Measurements from ENCODE around the gene ZNF329.
"Not testable (repeated sequence)": the region's sequence is repeated elsewhere in the genome, so short reads cannot be mapped to it uniquely, and the experiment has no call there.

The ZNF329 gene

GRCh38 chr19:58150328-58150921, at the start of gene ZNF329:
ZNF329 (minus strand) TSS chr19:58150789; CDS start chr19:58129503, 21,286 bp downstream.
- DNase-seq (ENCODE audit: low spot score): peak; percentile 93

- no peak for DNase-seq (ENCODE audit: low spot score)
These were observed 46.5 kb upstream of the ZNF329 start for GRCh38 chr19:58196901-58197616.

- DNase-seq (ENCODE audit: low spot score): no peak
These were observed 33.2 kb upstream of the ZNF329 start for GRCh38 chr19:58183817-58184215.

- DNase-seq (ENCODE audit: low spot score): peak; percentile 95
These were observed 32.6 kb upstream of the ZNF329 start, which contains the start of gene ZNF274 for GRCh38 chr19:58182989-58183816. ZNF274 (plus strand) TSS chr19:58183061; CDS start chr19:58183966, 905 bp downstream.

GRCh38 chr19:58182577-58182988, 32.0 kb upstream of the ZNF329 start:
- DNase-seq (ENCODE audit: low spot score): no peak

GRCh38 chr19:58181902-58182576, 31.4 kb upstream of the ZNF329 start:
- DNase-seq (ENCODE audit: low spot score): no peak

GRCh38 chr19:58170860-58171259, 20.3 kb upstream of the ZNF329 start:
- DNase-seq (ENCODE audit: low spot score): no peak

GRCh38 chr19:58166708-58167280, 16.2 kb upstream of the ZNF329 start:
- no peak for DNase-seq (ENCODE audit: low spot score)

- DNase-seq (ENCODE audit: low spot score): no peak
These were observed 15.7 kb upstream of the ZNF329 start for GRCh38 chr19:58166268-58166667.

- DNase-seq (ENCODE audit: low spot score): no peak
These were observed 6.6 kb upstream of the ZNF329 start for GRCh38 chr19:58157045-58157728.

- DNase-seq (ENCODE audit: low spot score): peak; percentile 99
These were observed 4.4 kb upstream of the ZNF329 start for GRCh38 chr19:58154679-58155648.

- DNase-seq (ENCODE audit: low spot score): no peak
These were observed 3.7 kb upstream of the ZNF329 start for GRCh38 chr19:58154287-58154678.

GRCh38 chr19:58153386-58153785, 2.8 kb upstream of the ZNF329 start:
- DNase-seq (ENCODE audit: low spot score): no peak

GRCh38 chr19:58147475-58147874, 3.1 kb downstream of the ZNF329 start:
- not testable (repeated sequence) for DNase-seq (ENCODE audit: low spot score)

- DNase-seq (ENCODE audit: low spot score): no peak
These were observed 4.7 kb downstream of the ZNF329 start for GRCh38 chr19:58145849-58146248.

- no peak for DNase-seq (ENCODE audit: low spot score)
These were observed 16.3 kb downstream of the ZNF329 start for GRCh38 chr19:58134244-58134643.

- no peak for DNase-seq (ENCODE audit: low spot score)
These were observed 21.3 kb downstream of the ZNF329 start for GRCh38 chr19:58129284-58129683.

GRCh38 chr19:58128041-58128685, 22.4 kb downstream of the ZNF329 start:
- no peak for DNase-seq (ENCODE audit: low spot score)

GRCh38 chr19:58123354-58123753, 27.2 kb downstream of the ZNF329 start:
- no peak for DNase-seq (ENCODE audit: low spot score)
